Mesothelial cell of epicardium (in vitro differentiated cells): ENCODE data around the gene NSUN6. TPM values are rescaled to one million over a fixed set of nuclear protein-coding genes. Genes with fewer than 3 reads are reported as not detected.
A peak's percentile ranks its signal among the peaks of the same experiment; 100 is the strongest.
"Not testable (repeated sequence)": the region's sequence is repeated elsewhere in the genome, so short reads cannot be mapped to it uniquely, and the experiment has no call there.

Experiments used
- DNase-seq, 2 experiments: peaks; one replicate each; pipeline ENCODE4 v3.0.0; 2021; ENCODE audit warnings: low spot score in 2 of 2; ENCODE audit not compliant: unreplicated experiment in 2 of 2
- H3K27ac Mint-ChIP-seq: 2 replicates; pipeline ENCODE4 v1.8.0; 2021; ENCODE audit warnings: mixed read lengths
- H3K27me3 Mint-ChIP-seq: 2 replicates; pipeline ENCODE4 v1.8.0; 2021; ENCODE audit warnings: low read depth, mixed read lengths
- H3K36me3 Mint-ChIP-seq: 2 replicates; pipeline ENCODE4 v1.8.0; 2021; ENCODE audit warnings: mixed read lengths
- H3K4me1 Mint-ChIP-seq: 2 replicates; pipeline ENCODE4 v1.8.0; 2021; ENCODE audit warnings: mixed read lengths
- H3K4me3 Mint-ChIP-seq: 2 replicates; pipeline ENCODE4 v1.8.0; 2021; ENCODE audit warnings: mild to moderate bottlenecking, moderate library complexity, mixed read lengths
- H3K9me3 Mint-ChIP-seq: 2 replicates; pipeline ENCODE4 v1.8.0; 2021; ENCODE audit warnings: mixed read lengths
- total RNA-seq: library from RNA; stranded (reverse); gene quantifications from 3 replicates; pipeline ENCODE4 v1.2.1, GENCODE V29; 2021
- TF ChIP-seq, protein P1 (sequence below): fragments of 200-600 bp; sonication (generic); IDR thresholded peaks from one replicate; pipeline ENCODE4 v1.5.0; 2021; ENCODE audit warnings: antibody characterized with exemption; ENCODE audit not compliant: unreplicated experiment

The NSUN6 gene
- total RNA-seq, 1 donor from 2014 or later = 22.2 TPM

DNA sequence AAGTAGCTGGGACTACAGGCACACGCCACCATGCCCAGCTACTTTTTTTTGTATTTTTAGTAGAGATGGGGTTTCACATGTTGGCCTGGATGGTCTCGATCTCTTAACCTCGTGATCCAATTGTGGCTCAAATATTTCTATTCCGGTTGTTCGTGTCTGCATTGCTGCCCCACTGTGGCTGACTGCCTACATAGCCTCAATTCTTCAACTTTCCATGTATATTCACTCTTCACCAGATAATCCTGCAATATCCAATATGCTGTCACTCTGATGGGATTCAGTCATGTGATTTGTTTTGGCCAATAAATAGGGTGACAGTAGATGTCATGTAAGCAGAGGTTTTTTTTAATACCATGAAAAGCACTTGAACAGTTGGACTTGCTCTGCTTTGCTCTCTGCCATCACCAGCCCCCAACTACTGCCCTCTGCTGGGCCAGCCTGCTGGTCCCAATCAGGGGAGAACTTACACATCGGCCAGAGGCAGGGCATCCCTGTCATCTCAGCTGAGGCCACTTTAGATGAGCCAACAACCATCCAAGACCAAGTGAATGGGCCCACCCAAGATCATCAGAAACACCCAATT lies 56.7 kb downstream of the NSUN6 start:
- Mint-ChIP-seq H3K9me3 (peaks cover 16% of the 10 kb centered on the region), H3K4me3 (no peak overlapping the region), H3K27ac (no peak overlapping the region), H3K36me3 (peaks cover 39% of the 10 kb centered on the region), H3K4me1 (no peaks in the 10 kb centered on the region), H3K27me3 (no peaks in the 10 kb centered on the region)
- no peak for DNase-seq
- TF ChIP-seq, protein P1, sequence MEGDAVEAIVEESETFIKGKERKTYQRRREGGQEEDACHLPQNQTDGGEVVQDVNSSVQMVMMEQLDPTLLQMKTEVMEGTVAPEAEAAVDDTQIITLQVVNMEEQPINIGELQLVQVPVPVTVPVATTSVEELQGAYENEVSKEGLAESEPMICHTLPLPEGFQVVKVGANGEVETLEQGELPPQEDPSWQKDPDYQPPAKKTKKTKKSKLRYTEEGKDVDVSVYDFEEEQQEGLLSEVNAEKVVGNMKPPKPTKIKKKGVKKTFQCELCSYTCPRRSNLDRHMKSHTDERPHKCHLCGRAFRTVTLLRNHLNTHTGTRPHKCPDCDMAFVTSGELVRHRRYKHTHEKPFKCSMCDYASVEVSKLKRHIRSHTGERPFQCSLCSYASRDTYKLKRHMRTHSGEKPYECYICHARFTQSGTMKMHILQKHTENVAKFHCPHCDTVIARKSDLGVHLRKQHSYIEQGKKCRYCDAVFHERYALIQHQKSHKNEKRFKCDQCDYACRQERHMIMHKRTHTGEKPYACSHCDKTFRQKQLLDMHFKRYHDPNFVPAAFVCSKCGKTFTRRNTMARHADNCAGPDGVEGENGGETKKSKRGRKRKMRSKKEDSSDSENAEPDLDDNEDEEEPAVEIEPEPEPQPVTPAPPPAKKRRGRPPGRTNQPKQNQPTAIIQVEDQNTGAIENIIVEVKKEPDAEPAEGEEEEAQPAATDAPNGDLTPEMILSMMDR = no peak

GRCh38 chr10:18591141-18591540 lies 60.2 kb downstream of the NSUN6 start:
- H3K27me3 Mint-ChIP-seq, DNase-seq, H3K4me3 Mint-ChIP-seq: not testable (repeated sequence)

DNA sequence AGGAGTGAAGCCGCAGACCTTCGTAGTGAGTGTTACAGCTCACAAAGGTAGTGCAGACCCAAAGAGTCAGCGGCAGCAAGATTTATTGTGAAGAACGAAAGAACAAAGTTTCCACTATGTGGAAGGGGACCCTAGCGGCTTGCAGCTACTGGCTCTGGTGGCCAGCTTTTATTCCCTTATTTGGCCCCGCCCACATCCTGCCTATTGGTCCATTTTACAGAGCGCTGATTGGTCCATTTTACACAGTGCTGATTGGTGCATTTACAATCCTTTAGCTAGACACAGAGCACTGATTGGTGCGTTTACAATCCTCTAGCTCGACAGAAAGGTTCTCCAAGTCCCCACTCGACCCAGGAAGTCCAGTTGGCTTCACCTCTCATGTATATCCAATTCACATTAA lies 64.8 kb downstream of the NSUN6 start:
- H3K27ac Mint-ChIP-seq, H3K27me3 Mint-ChIP-seq, H3K4me3 Mint-ChIP-seq, DNase-seq: not testable (repeated sequence)
- H3K36me3 Mint-ChIP-seq = peaks cover 74% of the 10 kb centered on the region
- H3K9me3 Mint-ChIP-seq = peaks cover 34% of the 10 kb centered on the region
- peaks cover 14% of the 10 kb centered on the region for H3K4me1 Mint-ChIP-seq

More at GRCh38 chr10:18591141-18591540, 60.2 kb downstream of the NSUN6 start:
- peaks cover 16% of the 10 kb centered on the region for H3K9me3 Mint-ChIP-seq
- not testable (repeated sequence) for H3K27ac Mint-ChIP-seq, H3K4me1 Mint-ChIP-seq
- H3K36me3 Mint-ChIP-seq = peaks cover 63% of the 10 kb centered on the region

DNA sequence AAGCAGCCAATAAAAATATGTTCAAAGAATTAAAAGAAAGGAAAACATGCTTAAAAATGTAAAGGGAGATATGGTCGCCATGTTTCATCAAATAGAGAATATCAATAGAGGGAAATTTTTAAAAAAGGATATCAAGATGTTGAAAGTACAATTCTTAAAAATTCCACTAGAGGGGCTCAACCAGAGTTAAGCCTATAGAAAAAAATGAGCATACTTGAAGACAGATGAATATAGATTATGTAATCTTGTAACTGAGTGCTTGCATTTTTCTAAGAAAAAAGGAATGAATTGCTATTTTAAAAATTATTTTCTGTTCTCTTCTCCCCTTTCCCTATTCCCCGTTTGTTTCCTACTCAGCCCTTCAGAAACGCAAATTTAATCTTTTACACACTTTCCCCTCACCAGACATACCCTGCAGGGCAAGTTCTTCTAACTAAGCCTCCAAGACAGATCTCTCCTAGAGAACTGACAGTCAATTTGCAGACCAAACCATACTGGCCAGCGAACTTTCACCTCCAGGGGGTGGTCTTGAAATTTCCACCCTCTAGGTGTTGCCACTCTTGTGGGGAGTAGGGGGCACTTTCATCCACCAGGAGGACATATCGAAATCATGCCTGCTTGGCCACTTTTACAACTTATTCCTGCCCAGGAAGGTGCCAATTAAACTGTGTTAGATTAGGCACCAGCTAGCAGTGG lies 67.7 kb downstream of the NSUN6 start:
- Mint-ChIP-seq H3K27ac (no peak overlapping the region), H3K27me3 (no peaks in the 10 kb centered on the region), H3K4me1 (peaks cover 14% of the 10 kb centered on the region), H3K4me3 (no peak overlapping the region), H3K36me3 (peaks cover 72% of the 10 kb centered on the region), H3K9me3 (peaks cover 19% of the 10 kb centered on the region)
- no peak for DNase-seq
- TF ChIP-seq, protein P1 = peak; percentile 42

DNA sequence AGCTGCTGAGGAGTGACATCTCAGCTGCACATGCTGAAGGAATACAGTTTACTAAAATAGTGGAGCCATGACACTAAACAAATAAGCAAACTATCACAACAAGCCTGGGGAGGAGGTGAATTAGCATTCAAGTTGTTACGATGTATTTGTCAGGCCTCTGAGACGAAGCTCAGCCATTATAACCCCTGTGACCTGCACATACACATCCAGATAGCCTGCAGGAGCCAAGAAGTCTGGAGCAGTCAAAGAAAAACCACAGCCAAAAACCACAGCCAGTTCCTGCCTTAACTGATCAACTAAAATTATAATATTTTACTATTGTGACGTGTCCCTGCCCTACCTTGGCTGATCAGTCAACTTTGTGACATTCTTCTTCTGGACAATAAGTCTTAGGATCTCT lies 68.6 kb downstream of the NSUN6 start:
- peaks cover 75% of the 10 kb centered on the region for H3K36me3 Mint-ChIP-seq
- peaks cover 14% of the 10 kb centered on the region for H3K4me1 Mint-ChIP-seq
- DNase-seq = no peak

DNA sequence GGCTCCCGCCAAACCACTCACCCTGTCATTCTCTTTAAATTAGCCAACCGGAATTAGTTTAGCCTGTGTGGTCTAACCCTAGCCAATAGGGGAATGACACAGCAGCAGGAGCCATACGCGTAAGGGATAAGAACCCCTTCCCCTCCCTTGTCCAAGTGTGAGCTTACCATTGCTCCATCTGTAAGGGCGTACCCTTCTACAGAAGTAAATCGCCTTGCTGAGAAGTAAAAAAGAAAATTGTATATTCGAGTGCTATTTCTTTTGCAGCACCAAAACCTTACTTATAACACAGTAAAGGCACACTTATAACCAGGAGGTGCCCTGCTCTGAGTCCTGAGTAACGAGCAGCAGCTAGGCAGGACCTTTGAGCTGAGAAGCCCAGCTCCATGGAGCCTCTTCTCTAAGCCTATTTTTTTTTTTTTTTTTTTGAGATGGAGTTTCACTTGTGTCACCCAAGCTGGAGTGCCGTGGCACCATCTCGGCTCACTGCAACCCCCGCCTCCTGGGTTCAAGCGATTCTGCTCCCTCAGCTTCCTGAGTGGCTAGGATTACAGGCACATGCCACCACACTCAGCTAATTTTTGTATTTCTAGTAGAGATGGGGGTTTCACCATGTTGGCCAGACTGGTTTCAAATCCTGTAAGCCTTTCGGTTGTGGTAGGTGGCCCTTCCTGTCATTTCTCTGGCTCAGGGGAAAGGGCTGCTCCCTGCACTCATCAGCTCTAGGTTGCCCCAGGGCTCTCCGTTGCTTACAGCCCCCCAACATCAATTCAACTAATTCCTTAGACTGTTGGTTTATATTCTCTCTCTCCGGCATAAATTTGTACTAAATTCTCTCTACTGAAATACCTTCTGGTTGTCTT lies 73.3 kb downstream of the NSUN6 start:
- peaks cover 30% of the 10 kb centered on the region for H3K9me3 Mint-ChIP-seq
- peaks cover 10% of the 10 kb centered on the region for H3K4me1 Mint-ChIP-seq
- TF ChIP-seq, protein P1 = no peak
- no peaks in the 10 kb centered on the region for H3K27me3 Mint-ChIP-seq
- H3K36me3 Mint-ChIP-seq = peaks cover 61% of the 10 kb centered on the region
- no peak for DNase-seq
- no peak overlapping the region for H3K27ac Mint-ChIP-seq
- no peak overlapping the region for H3K4me3 Mint-ChIP-seq

More for the DNA sequence above, 68.6 kb downstream of the NSUN6 start:
- no peaks in the 10 kb centered on the region for H3K27me3 Mint-ChIP-seq
- TF ChIP-seq, protein P1 = no peak
- H3K4me3 Mint-ChIP-seq = no peak overlapping the region
- H3K9me3 Mint-ChIP-seq = peaks cover 24% of the 10 kb centered on the region
- H3K27ac Mint-ChIP-seq = peak overlapping the region; percentile 14
